Measurements from ENCODE around the gene CMPK2. TPM values are rescaled to one million over a fixed set of nuclear protein-coding genes. Genes with fewer than 3 reads are reported as not detected.

The CMPK2 gene
- total RNA-seq, 1 experiment from 2014 or later: 0.80 TPM

DNA sequence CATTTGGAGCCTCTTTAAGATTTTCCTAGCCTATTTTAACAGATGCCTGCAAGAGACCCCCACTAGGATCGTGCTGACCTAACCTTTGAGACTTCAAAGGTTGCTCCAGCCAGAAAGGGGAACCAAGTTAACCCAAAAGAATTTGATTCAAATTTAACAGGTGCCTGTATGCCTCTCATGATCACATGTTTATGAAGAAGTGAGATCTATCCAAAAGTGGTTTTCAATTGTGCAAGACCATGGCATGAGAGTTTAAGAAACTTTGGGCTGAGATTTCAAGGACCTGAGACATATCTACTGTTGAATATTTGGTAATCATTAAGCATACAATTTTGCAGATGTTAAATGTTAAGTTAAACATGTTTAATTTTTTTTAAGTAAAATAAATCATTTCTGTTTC, 10.6 kb upstream of the CMPK2 start:
- intact Hi-C loops (cut with micrococcal nuclease; ENCODE audit: unreplicated experiment): no loop called here
- H3K27ac ChIP-seq (ENCODE audit: low read length): no peak overlapping the region
- H3K9me3 ChIP-seq (ENCODE audit: control insufficient read depth, insufficient read depth, low read depth, low read length): no peaks in the 10 kb centered on the region
- CTCF ChIA-PET: interaction anchor here (0.6 kb wide), 1 partner anchor 28 kb away, joined by 3 read pairs; no protein-coding TSS in a partner anchor
- H3K4me3 ChIP-seq (ENCODE audit: low read depth in 2 of 2, low read length in 2 of 2): no peak overlapping the region
- in situ Hi-C loops (cut with HindIII; ENCODE audit: low pct_unique_long_range_greater_than_20kb, low sequenced_read_pairs): no loop called here
- no peaks in the 10 kb centered on the region for H3K36me3 ChIP-seq (ENCODE audit: control insufficient read depth, insufficient read depth, low read length)
- H3K4me1 ChIP-seq (ENCODE audit: control insufficient read depth, insufficient read depth, low read length): no peaks in the 10 kb centered on the region
- TF ChIP-seq, protein P1, sequence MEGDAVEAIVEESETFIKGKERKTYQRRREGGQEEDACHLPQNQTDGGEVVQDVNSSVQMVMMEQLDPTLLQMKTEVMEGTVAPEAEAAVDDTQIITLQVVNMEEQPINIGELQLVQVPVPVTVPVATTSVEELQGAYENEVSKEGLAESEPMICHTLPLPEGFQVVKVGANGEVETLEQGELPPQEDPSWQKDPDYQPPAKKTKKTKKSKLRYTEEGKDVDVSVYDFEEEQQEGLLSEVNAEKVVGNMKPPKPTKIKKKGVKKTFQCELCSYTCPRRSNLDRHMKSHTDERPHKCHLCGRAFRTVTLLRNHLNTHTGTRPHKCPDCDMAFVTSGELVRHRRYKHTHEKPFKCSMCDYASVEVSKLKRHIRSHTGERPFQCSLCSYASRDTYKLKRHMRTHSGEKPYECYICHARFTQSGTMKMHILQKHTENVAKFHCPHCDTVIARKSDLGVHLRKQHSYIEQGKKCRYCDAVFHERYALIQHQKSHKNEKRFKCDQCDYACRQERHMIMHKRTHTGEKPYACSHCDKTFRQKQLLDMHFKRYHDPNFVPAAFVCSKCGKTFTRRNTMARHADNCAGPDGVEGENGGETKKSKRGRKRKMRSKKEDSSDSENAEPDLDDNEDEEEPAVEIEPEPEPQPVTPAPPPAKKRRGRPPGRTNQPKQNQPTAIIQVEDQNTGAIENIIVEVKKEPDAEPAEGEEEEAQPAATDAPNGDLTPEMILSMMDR (IDR thresholded peaks at IDR 0.05): no peak
- TF ChIP-seq, protein P2, sequence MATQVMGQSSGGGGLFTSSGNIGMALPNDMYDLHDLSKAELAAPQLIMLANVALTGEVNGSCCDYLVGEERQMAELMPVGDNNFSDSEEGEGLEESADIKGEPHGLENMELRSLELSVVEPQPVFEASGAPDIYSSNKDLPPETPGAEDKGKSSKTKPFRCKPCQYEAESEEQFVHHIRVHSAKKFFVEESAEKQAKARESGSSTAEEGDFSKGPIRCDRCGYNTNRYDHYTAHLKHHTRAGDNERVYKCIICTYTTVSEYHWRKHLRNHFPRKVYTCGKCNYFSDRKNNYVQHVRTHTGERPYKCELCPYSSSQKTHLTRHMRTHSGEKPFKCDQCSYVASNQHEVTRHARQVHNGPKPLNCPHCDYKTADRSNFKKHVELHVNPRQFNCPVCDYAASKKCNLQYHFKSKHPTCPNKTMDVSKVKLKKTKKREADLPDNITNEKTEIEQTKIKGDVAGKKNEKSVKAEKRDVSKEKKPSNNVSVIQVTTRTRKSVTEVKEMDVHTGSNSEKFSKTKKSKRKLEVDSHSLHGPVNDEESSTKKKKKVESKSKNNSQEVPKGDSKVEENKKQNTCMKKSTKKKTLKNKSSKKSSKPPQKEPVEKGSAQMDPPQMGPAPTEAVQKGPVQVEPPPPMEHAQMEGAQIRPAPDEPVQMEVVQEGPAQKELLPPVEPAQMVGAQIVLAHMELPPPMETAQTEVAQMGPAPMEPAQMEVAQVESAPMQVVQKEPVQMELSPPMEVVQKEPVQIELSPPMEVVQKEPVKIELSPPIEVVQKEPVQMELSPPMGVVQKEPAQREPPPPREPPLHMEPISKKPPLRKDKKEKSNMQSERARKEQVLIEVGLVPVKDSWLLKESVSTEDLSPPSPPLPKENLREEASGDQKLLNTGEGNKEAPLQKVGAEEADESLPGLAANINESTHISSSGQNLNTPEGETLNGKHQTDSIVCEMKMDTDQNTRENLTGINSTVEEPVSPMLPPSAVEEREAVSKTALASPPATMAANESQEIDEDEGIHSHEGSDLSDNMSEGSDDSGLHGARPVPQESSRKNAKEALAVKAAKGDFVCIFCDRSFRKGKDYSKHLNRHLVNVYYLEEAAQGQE (IDR thresholded peaks at IDR 0.05; ENCODE audit: insufficient read depth in 1 of 2, low read depth in 2 of 2, low read length in 1 of 2): no peak
- TF ChIP-seq POLR2AphosphoS5 (IDR thresholded peaks at IDR 0.05; ENCODE audit: low read depth, low read length): no peak
- TF ChIP-seq TCF7L2 (IDR thresholded peaks at IDR 0.05; ENCODE audit: low read depth, low read length): no peak
- TF ChIP-seq SIN3A (IDR thresholded peaks at IDR 0.05; ENCODE audit: borderline replicate concordance, insufficient read depth, low read depth, low read length): no peak
- H3K27me3 ChIP-seq (ENCODE audit: control insufficient read depth, insufficient read depth, low read length): peaks cover 15% of the 10 kb centered on the region
- no TSS peak for BruUV-seq (replicated peaks)
- no peak for DNase-seq (ENCODE audit: low read depth, low spot score)
- no peak for ATAC-seq
- POLR2A ChIA-PET: no interaction called here

DNA sequence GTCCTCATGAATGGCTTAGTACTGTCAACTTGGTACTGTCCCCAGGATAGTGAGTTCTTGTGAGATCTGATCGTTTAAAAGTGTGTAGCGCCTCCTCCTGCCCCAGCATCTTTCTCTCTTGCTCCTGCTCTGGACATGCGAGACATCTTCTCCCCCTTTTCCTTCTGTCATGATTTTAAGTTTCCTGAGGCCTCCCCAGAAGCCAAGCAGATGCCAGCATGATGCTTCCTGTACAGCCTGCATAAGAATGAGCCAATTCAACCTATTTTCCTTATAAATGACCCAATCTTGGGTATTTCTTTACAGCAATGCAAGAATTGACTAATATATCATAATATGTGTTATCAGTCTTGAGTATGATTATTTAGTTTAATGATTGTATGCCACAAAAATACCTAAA, 8.3 kb upstream of the CMPK2 start:
- BruUV-seq (replicated peaks): no TSS peak

More for the DNA sequence above, 8.3 kb upstream of the CMPK2 start:
- ChIA-PET CTCF (no interaction called here), POLR2A (no interaction called here)
- no peak for ATAC-seq
- Histone ChIP-seq H3K4me3 (ENCODE audit: low read depth in 2 of 2, low read length in 2 of 2) (no peak overlapping the region), H3K36me3 (ENCODE audit: control insufficient read depth, insufficient read depth, low read length) (no peaks in the 10 kb centered on the region), H3K4me1 (ENCODE audit: control insufficient read depth, insufficient read depth, low read length) (no peaks in the 10 kb centered on the region), H3K27me3 (ENCODE audit: control insufficient read depth, insufficient read depth, low read length) (peaks cover 20% of the 10 kb centered on the region), H3K27ac (ENCODE audit: low read length) (no peak overlapping the region), H3K9me3 (ENCODE audit: control insufficient read depth, insufficient read depth, low read depth, low read length) (no peaks in the 10 kb centered on the region)
- intact Hi-C loops (cut with micrococcal nuclease; ENCODE audit: unreplicated experiment) (no loop called here), in situ Hi-C loops (cut with HindIII; ENCODE audit: low pct_unique_long_range_greater_than_20kb, low sequenced_read_pairs) (no loop called here)
- TF ChIP-seq, protein P2 (IDR thresholded peaks at IDR 0.05; ENCODE audit: insufficient read depth in 1 of 2, low read depth in 2 of 2, low read length in 1 of 2): no peak
- TF ChIP-seq TCF7L2 (IDR thresholded peaks at IDR 0.05; ENCODE audit: low read depth, low read length) (no peak), SIN3A (IDR thresholded peaks at IDR 0.05; ENCODE audit: borderline replicate concordance, insufficient read depth, low read depth, low read length) (no peak), POLR2AphosphoS5 (IDR thresholded peaks at IDR 0.05; ENCODE audit: low read depth, low read length) (no peak)
- TF ChIP-seq, protein P1 (IDR thresholded peaks at IDR 0.05): no peak
- DNase-seq (ENCODE audit: low read depth, low spot score): no peak

All from Panc1 (cell line).